Activated CD8-positive, alpha-beta T cell treated with anti-CD3 and anti-CD28 coated beads, Interleukin-2, amount 10 ng/mL, durations not matched to agents 7 days and 5 days (primary cell): ENCODE measurements around the gene TRIM38. TPM values are rescaled to one million over a fixed set of nuclear protein-coding genes. Genes with fewer than 3 reads are reported as not detected.
"Not testable (repeated sequence)": the region's sequence is repeated elsewhere in the genome, so short reads cannot be mapped to it uniquely, and the experiment has no call there.

Experiments used
- ATAC-seq: fragments of 150-1000 bp; cut with Tn5 transposase; one replicate; pipeline ENCODE4 v1.10.0; 2021; ENCODE audit warnings: moderate library complexity
- CTCF ChIA-PET: fragments of 350-600 bp; sonication (Branson Sonifier 250); formaldehyde crosslinking; loops from one replicate; lab custom pipeline; 2021; ENCODE audit warnings: antibody characterized with exemption; lab: Charles Lee
- POLR2A ChIA-PET: fragments of 350-600 bp; sonication (Branson Sonifier 250); formaldehyde crosslinking; loops from one replicate; lab custom pipeline; 2021; ENCODE audit warnings: antibody characterized with exemption; lab: Charles Lee
- DNase-seq: peaks from one replicate; pipeline ENCODE4 v3.0.0-alpha.2; 2020
- H3K27ac Mint-ChIP-seq: one replicate; pipeline ENCODE4 v1.8.0; 2021; ENCODE audit warnings: mild to moderate bottlenecking, mixed read lengths
- H3K27me3 Mint-ChIP-seq: one replicate; pipeline ENCODE4 v1.8.0; 2021; ENCODE audit warnings: low read depth, mixed read lengths
- H3K36me3 Mint-ChIP-seq: one replicate; pipeline ENCODE4 v1.8.0; 2021; ENCODE audit warnings: low read depth, mixed read lengths
- H3K4me1 Mint-ChIP-seq: one replicate; pipeline ENCODE4 v1.8.0; 2021; ENCODE audit warnings: low read depth, mixed read lengths
- H3K4me3 Mint-ChIP-seq: one replicate; pipeline ENCODE4 v1.8.0; 2021; ENCODE audit warnings: mild to moderate bottlenecking, mixed read lengths
- H3K9me3 Mint-ChIP-seq: one replicate; pipeline ENCODE4 v1.8.0; 2022; ENCODE audit warnings: mixed read lengths; ENCODE audit not compliant: insufficient read depth
- total RNA-seq, 2 experiments: library from RNA; stranded (reverse); gene quantifications; one replicate each; pipeline ENCODE4 v1.2.3, GENCODE V29; 2021

The TRIM38 gene
- total RNA-seq, 2 experiments from 2014 or later, result 19.1 to 19.5 TPM

DNA sequence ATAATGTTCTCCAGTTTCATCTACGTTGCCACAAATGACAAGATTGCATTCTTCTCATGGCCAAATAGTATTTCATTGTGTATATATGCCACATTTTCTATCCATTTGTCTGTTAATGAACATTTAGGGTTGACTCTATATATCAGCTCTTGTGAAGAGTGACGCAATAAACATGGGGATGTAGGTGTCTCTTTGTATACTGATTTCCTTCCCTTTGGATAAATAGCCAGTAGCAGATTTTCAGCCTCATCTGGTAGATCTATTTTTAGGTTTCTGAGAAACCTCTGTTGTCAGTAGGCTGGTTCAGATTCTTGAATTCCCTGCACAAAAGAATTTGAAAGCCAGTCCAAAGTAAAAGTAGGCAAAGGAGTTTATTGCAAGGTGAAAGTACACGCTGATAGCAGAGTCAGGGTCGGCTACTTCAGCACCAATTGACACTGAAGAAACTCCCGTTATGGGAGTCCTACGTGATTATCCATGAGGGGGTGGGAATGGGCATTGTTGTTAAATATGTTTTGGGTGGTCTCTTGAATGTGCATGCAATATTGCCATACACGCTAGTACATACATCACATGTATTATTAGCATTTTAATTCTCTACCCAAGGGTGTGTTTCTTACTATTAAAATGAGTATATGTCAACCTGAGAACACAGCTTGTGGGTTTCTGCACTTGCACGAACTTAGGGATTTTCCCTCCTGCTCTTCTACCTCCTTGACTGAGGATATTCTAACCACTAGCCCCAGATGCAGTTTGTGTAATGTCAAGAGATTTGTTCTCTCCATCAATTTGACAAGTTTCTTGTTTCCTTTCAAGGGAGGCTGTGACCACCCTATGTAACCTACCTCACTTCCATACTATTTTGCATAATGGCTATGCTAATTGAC is 17.7 kb upstream of the TRIM38 start:
- H3K4me1 Mint-ChIP-seq, result peaks cover 21% of the 10 kb centered on the region
- ATAC-seq, result peak; percentile 67
- no peak for DNase-seq
- H3K27ac Mint-ChIP-seq, result no peak overlapping the region
- peaks cover 4% of the 10 kb centered on the region for H3K27me3 Mint-ChIP-seq
- no peaks in the 10 kb centered on the region for H3K9me3 Mint-ChIP-seq
- ChIA-PET POLR2A (interaction anchor here (0.8 to 1.3 kb wide), 2 partner anchors 17 to 620 kb away, joined by 3 read pairs; partner anchors contain the start of gene TRIM38), CTCF (interaction anchor here (0.9 to 3.5 kb wide), 8 partner anchors 15 to 679 kb away, joined by 3 to 18 read pairs (median 6); no protein-coding TSS in a partner anchor)
- peaks cover 4% of the 10 kb centered on the region for H3K36me3 Mint-ChIP-seq
- no peak overlapping the region for H3K4me3 Mint-ChIP-seq

- ATAC-seq, H3K9me3 Mint-ChIP-seq, H3K27ac Mint-ChIP-seq, H3K4me3 Mint-ChIP-seq, DNase-seq, H3K36me3 Mint-ChIP-seq: not testable (repeated sequence)
- POLR2A ChIA-PET, result interaction anchor here (1.3 kb wide), 1 partner anchor 17 kb away, joined by 3 read pairs; the partner anchor contains the start of gene TRIM38
- Mint-ChIP-seq H3K4me1 (peaks cover 21% of the 10 kb centered on the region), H3K27me3 (peaks cover 10% of the 10 kb centered on the region)
- CTCF ChIA-PET, result interaction anchor here (1.3 kb wide), 1 partner anchor 680 kb away, joined by 4 read pairs; no protein-coding TSS in a partner anchor
Observed at GRCh38 chr6:25945738-25946137, 16.9 kb upstream of the TRIM38 start.

- POLR2A ChIA-PET, result interaction anchor here (0.6 kb wide), 1 partner anchor 99 kb away, joined by 3 read pairs; no protein-coding TSS in a partner anchor
- ATAC-seq (peak; percentile 48), DNase-seq (no peak)
- H3K27me3 Mint-ChIP-seq, result peaks cover 10% of the 10 kb centered on the region
- peaks cover 21% of the 10 kb centered on the region for H3K4me1 Mint-ChIP-seq
- H3K27ac Mint-ChIP-seq, result no peak overlapping the region
- peaks cover 4% of the 10 kb centered on the region for H3K36me3 Mint-ChIP-seq
- no peak overlapping the region for H3K4me3 Mint-ChIP-seq
- CTCF ChIA-PET, result interaction anchor here (0.9 to 1.5 kb wide), 2 partner anchors 13 to 681 kb away, joined by 3 read pairs; no protein-coding TSS in a partner anchor
- no peaks in the 10 kb centered on the region for H3K9me3 Mint-ChIP-seq
Observed at GRCh38 chr6:25946631-25947030, 16.0 kb upstream of the TRIM38 start.

- CTCF ChIA-PET, result interaction anchor here (1.5 kb wide), 1 partner anchor 682 kb away, joined by 3 read pairs; no protein-coding TSS in a partner anchor
- H3K27ac Mint-ChIP-seq, DNase-seq, POLR2A ChIA-PET, H3K9me3 Mint-ChIP-seq, H3K4me3 Mint-ChIP-seq, ATAC-seq, H3K36me3 Mint-ChIP-seq: not testable (repeated sequence)
- peaks cover 21% of the 10 kb centered on the region for H3K4me1 Mint-ChIP-seq
- H3K27me3 Mint-ChIP-seq, result peaks cover 10% of the 10 kb centered on the region
Observed at GRCh38 chr6:25947492-25947891, 15.1 kb upstream of the TRIM38 start.

DNA sequence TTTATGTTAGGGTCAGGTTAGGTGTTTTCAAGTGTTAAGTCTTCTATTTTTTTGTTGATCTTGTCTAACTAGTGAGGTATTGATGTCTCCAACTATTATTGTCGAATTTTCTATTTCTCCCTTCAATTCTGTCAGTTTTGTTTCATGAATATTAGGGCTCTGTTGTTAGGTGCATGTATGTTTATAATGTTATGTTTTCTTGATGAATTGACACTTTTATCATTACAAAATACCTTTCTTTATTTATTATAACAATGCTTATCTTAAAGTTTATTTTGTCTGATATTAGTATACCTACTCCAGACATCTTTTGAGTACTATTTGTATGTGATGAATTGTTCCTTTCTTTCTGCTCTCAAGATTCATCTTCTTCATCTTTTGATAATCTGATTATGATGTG is 12.9 kb upstream of the TRIM38 start:
- H3K9me3 Mint-ChIP-seq, result no peaks in the 10 kb centered on the region
- POLR2A ChIA-PET, result interaction anchor here (1.0 kb wide), 1 partner anchor 13 kb away, joined by 3 read pairs; no protein-coding TSS in a partner anchor
- ATAC-seq (no peak), DNase-seq (no peak)
- H3K27me3 Mint-ChIP-seq, result peaks cover 7% of the 10 kb centered on the region
- no peak overlapping the region for H3K4me3 Mint-ChIP-seq
- peaks cover 21% of the 10 kb centered on the region for H3K4me1 Mint-ChIP-seq
- H3K27ac Mint-ChIP-seq, result no peak overlapping the region
- H3K36me3 Mint-ChIP-seq, result peaks cover 4% of the 10 kb centered on the region
- CTCF ChIA-PET, result no interaction called here

- no peak overlapping the region for H3K27ac Mint-ChIP-seq
- DNase-seq (no peak), ATAC-seq (no peak)
- ChIA-PET CTCF (no interaction called here), POLR2A (interaction anchor here (1.0 kb wide), 1 partner anchor 13 kb away, joined by 3 read pairs; no protein-coding TSS in a partner anchor)
- H3K36me3 Mint-ChIP-seq, result peaks cover 4% of the 10 kb centered on the region
- H3K9me3 Mint-ChIP-seq, result no peaks in the 10 kb centered on the region
- H3K4me1 Mint-ChIP-seq, result peaks cover 15% of the 10 kb centered on the region
- peaks cover 7% of the 10 kb centered on the region for H3K27me3 Mint-ChIP-seq
- H3K4me3 Mint-ChIP-seq, result no peak overlapping the region
Observed at GRCh38 chr6:25950297-25950696, 12.3 kb upstream of the TRIM38 start.

DNA sequence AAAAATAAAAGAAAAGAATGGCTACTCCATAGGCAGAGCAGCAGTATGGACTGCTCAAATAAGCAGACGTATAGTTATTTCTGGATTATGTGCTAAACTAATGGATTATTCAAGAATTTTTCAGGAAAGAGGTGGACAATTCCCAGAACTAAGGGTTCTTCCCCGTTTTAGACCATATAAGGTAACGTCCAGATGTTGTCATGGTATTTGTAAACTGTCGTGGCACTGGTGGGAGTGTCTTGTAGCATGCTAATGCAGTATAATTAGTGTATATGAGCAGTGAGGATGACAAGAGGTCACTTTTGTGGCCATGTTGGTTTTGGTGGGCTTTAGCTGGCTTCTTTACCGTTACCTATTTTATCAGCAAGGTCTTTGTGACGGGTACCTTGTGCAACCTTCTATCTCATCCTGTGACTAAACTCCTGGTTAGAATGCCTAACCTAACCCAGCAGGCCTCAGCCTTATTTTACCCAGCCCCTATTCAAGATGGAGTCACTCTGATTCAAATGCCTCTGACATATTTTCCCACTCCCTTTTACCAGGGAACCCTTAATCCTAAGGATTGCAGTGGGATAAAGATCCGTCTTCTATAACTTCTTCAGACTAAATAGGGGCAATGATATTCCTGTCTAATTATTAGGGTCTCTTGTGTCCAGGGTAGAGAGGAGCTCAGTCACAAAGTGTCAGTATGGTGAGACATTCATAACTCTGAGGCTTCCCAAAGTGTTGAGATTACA is 11.1 kb upstream of the TRIM38 start:
- ATAC-seq, result no peak
- H3K36me3 Mint-ChIP-seq, result no peaks in the 10 kb centered on the region
- peaks cover 7% of the 10 kb centered on the region for H3K27me3 Mint-ChIP-seq
- POLR2A ChIA-PET, result no interaction called here
- no peak overlapping the region for H3K27ac Mint-ChIP-seq
- H3K4me1 Mint-ChIP-seq, result peaks cover 6% of the 10 kb centered on the region
- no peak for DNase-seq
- H3K9me3 Mint-ChIP-seq, result no peaks in the 10 kb centered on the region
- no peak overlapping the region for H3K4me3 Mint-ChIP-seq
- CTCF ChIA-PET, result interaction anchor here (1.1 kb wide), 1 partner anchor 21 kb away, joined by 3 read pairs; no protein-coding TSS in a partner anchor

DNA sequence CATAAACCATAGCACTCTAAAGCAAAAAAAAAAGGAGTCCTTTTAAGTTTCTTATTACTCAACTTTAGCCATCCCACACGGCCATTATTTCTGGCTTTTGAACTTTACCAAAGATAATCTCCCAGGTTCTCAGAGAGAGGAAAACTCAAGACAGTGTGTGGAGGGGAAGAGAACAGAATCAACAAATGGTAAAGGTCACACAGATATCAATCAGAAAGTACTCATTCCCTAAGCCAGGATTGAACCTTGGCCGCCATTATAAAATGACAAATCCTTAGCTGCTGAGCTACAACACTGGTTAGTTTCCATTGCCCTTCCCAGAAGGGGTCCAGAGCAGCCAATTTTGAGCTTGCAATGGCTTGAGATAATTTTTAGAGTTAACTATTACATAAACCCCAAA is 10.1 kb upstream of the TRIM38 start:
- Mint-ChIP-seq H3K4me3 (no peak overlapping the region), H3K36me3 (no peaks in the 10 kb centered on the region), H3K27me3 (peaks cover 7% of the 10 kb centered on the region), H3K9me3 (no peaks in the 10 kb centered on the region), H3K27ac (no peak overlapping the region), H3K4me1 (peaks cover 1% of the 10 kb centered on the region)
- no peak for DNase-seq
- POLR2A ChIA-PET, result no interaction called here
- no peak for ATAC-seq
- CTCF ChIA-PET, result interaction anchor here (1.1 to 1.5 kb wide), 3 partner anchors 9 to 40 kb away, joined by 3 to 4 read pairs (median 3); partner anchors contain the start of gene TRIM38

- ATAC-seq (no peak), DNase-seq (no peak)
- Mint-ChIP-seq H3K4me3 (no peak overlapping the region), H3K4me1 (peaks cover 10% of the 10 kb centered on the region), H3K9me3 (peaks cover 4% of the 10 kb centered on the region), H3K36me3 (peaks cover 7% of the 10 kb centered on the region), H3K27ac (no peak overlapping the region), H3K27me3 (peaks cover 7% of the 10 kb centered on the region)
- CTCF ChIA-PET, result interaction anchor here (1.5 kb wide), 1 partner anchor 8 kb away, joined by 4 read pairs; the partner anchor contains the start of gene TRIM38
- POLR2A ChIA-PET, result interaction anchor here (1.0 kb wide), 1 partner anchor 8 kb away, joined by 3 read pairs; the partner anchor contains the start of gene TRIM38
Observed at GRCh38 chr6:25953733-25954132, 8.9 kb upstream of the TRIM38 start.

DNA sequence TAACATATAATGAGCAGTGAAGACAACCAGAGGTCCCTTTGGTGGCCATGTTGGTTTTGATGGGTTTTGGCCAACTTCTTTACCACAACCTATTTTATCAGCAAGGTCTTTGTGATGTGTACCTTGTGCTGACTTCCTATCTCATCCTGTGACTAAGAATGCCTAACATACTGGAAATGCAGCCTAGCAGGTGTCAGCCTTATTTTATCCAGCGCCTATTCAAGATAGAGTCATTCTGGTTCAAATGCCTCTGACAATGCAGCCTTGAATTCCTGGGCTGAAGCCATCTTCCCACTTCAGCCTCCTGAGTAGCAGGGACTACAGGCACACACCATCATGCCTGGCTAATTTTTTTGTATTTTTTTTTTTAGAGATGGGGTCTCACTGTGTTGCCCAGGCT is 7.8 kb upstream of the TRIM38 start:
- POLR2A ChIA-PET, result no interaction called here
- Mint-ChIP-seq H3K4me1 (peaks cover 20% of the 10 kb centered on the region), H3K4me3 (no peak overlapping the region), H3K27me3 (peaks cover 7% of the 10 kb centered on the region), H3K9me3 (peaks cover 9% of the 10 kb centered on the region), H3K27ac (no peak overlapping the region), H3K36me3 (peaks cover 15% of the 10 kb centered on the region)
- CTCF ChIA-PET, result no interaction called here
- ATAC-seq (no peak), DNase-seq (no peak)

GRCh38 chr6:25956226-25956625 is 6.4 kb upstream of the TRIM38 start:
- POLR2A ChIA-PET, result no interaction called here
- H3K4me3 Mint-ChIP-seq, result no peak overlapping the region
- no peaks in the 10 kb centered on the region for H3K27me3 Mint-ChIP-seq
- CTCF ChIA-PET, result no interaction called here
- H3K9me3 Mint-ChIP-seq, result peaks cover 9% of the 10 kb centered on the region
- H3K36me3 Mint-ChIP-seq, result peaks cover 16% of the 10 kb centered on the region
- ATAC-seq (no peak), DNase-seq (no peak)
- H3K27ac Mint-ChIP-seq, result no peak overlapping the region
- H3K4me1 Mint-ChIP-seq, result peaks cover 35% of the 10 kb centered on the region
